Measurements from ENCODE around the gene IVNS1ABP.
"Not testable (repeated sequence)": the region's sequence is repeated elsewhere in the genome, so short reads cannot be mapped to it uniquely, and the experiment has no call there.

Gene IVNS1ABP

GRCh38 chr1:185322636-185323035, 5.6 kb upstream of the IVNS1ABP start:
- POLR2A ChIA-PET (ENCODE audit: low non-redundant PET), result no interaction called here
- CTCF ChIA-PET, result interaction anchor here (0.6 kb wide), 1 partner anchor 10 kb away, joined by 3 read pairs; no protein-coding TSS in a partner anchor
- DNase-seq (ENCODE audit: low spot score), result no peak
- H3K27ac ChIP-seq, result no peak overlapping the region
- TF ChIP-seq CTCF (conservative IDR thresholded peaks at IDR 0.05; ENCODE audit: low read depth), result no peak

- POLR2A ChIA-PET (ENCODE audit: low non-redundant PET); DNase-seq (ENCODE audit: low spot score); H3K27ac ChIP-seq; CTCF ChIA-PET: not testable (repeated sequence)
Measured at GRCh38 chr1:185321653-185322221, 4.7 kb upstream of the IVNS1ABP start.

DNA sequence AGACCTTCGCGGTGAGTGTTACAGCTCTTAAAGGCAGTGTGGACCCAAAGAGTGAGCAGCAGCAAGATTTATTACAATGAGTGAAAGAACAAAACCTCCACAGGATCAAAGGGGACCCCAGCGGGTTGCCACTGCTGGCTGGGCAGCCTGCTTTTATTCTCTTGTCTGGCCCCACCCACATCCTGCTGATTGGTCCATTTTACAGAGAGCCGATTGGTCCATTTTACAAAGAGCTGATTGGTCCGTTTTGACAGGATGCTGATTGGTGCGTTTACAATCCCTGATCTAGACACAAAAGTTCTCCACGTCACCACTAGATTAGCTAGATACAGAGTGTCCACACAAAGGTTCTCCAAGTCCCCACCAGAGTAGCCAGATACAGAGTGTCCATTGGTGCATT, 4.1 kb upstream of the IVNS1ABP start:
- CTCF ChIA-PET; DNase-seq (ENCODE audit: low spot score); H3K27ac ChIP-seq; POLR2A ChIA-PET (ENCODE audit: low non-redundant PET): not testable (repeated sequence)

DNA sequence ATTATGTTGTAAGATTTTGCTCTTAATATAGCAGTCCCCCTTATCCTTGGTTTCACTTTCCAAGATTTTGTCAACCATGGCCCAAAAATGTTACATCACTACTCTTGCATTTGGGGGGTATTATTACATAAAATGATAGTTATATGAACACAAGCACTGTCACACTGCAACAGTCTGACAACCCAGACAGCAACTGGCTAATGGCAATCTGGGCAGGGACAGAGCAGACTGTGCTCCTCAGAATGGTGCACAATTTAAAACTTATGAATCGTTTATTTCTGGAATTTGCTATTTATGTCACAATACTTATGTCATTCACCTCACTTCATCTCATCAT, 2.1 kb upstream of the IVNS1ABP start:
- H3K27ac ChIP-seq, result no peak overlapping the region
- DNase-seq (ENCODE audit: low spot score), result no peak
- ChIA-PET CTCF (interaction anchor here (0.6 kb wide), 1 partner anchor 34 kb away, joined by 3 read pairs; no protein-coding TSS in a partner anchor), POLR2A (ENCODE audit: low non-redundant PET) (no interaction called here)
- no peak for TF ChIP-seq CTCF (conservative IDR thresholded peaks at IDR 0.05; ENCODE audit: low read depth)

DNA sequence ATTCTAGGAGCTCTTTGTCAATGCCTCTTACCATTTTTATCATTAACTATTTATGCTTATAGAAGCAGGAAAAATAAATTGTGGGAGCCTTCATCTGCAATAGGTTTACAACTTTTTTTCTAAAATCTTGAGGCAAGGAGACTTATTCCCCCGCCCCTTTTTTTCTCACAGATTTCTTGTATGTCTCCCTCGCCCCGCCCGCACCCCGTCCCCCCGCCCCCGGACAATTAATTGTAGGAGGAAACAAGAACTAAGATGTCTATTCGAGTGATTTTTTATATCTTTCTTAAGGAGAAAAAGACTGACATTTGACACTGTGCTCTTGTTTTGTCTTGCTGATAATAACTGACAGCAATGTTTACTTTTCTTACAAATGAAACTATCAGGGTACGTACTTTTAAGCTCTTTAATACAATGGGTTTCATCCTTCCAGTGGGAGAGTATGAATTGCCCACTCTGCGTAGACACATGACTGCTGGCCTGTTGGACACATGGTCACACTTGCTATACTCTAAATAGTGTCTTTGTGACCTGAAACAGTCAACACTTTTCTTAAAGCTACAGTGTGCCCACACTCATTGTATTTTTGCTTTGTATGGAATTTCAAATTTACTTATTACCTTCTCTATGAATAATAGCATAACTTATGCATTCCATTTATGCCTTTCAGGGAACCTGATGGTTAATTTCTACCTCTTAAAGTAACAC, 1.5 kb upstream of the IVNS1ABP start:
- ChIA-PET POLR2A (ENCODE audit: low non-redundant PET) (no interaction called here), CTCF (interaction anchor here (0.6 to 1.6 kb wide), 3 partner anchors 35 to 352 kb away, joined by 3 to 5 read pairs (median 3); no protein-coding TSS in a partner anchor)
- no peak overlapping the region; the same call in 1 of the 2 replicates for H3K27ac ChIP-seq

GRCh38 chr1:185317886-185318310, 855 bp upstream of the IVNS1ABP start:
- TF ChIP-seq CTCF (conservative IDR thresholded peaks at IDR 0.05; ENCODE audit: low read depth), result no peak
- peak; percentile 59 for DNase-seq (ENCODE audit: low spot score)
- POLR2A ChIA-PET (ENCODE audit: low non-redundant PET), result interaction anchor here (0.6 kb wide), 1 partner anchor 285 kb away, joined by 3 read pairs; no protein-coding TSS in a partner anchor
- CTCF ChIA-PET, result interaction anchor here (0.8 to 1.6 kb wide), 3 partner anchors 252 to 352 kb away, joined by 3 to 5 read pairs (median 3); no protein-coding TSS in a partner anchor
- H3K27ac ChIP-seq, result peak overlapping the region; percentile 95

More for the DNA sequence above, 1.5 kb upstream of the IVNS1ABP start:
- no peak for TF ChIP-seq CTCF (conservative IDR thresholded peaks at IDR 0.05; ENCODE audit: low read depth)
- no peak for DNase-seq (ENCODE audit: low spot score)

- peak overlapping the region; percentile 95 for H3K27ac ChIP-seq
- TF ChIP-seq CTCF (conservative IDR thresholded peaks at IDR 0.05; ENCODE audit: low read depth), result no peak
- CTCF ChIA-PET, result interaction anchor here (0.5 to 1.6 kb wide), 6 partner anchors 27 to 364 kb away, joined by 3 to 12 read pairs (median 3); no protein-coding TSS in a partner anchor
- peak; percentile 90 for DNase-seq (ENCODE audit: low spot score)
- POLR2A ChIA-PET (ENCODE audit: low non-redundant PET), result interaction anchor here (0.6 to 0.7 kb wide), 4 partner anchors 24 to 551 kb away, joined by 4 to 6 read pairs (median 4); no protein-coding TSS in a partner anchor
Measured at GRCh38 chr1:185316163-185317033, 645 bp downstream of the IVNS1ABP start.

Measured in RWPE1 (cell line).